Esophagus squamous epithelium (tissue), 4 donors: ENCODE measurements around the gene DLGAP1.

Experiments
- CTCF ChIP-seq, 6 experiments: fragments of 450-650 bp in 4 of 6; fragments of 200-600 bp in 2 of 6; sonication (generic) in 2 of 6; IDR thresholded peaks; one replicate each; pipeline ENCODE4 v1.5.1; 2016 to 2019; ENCODE audit warnings: antibody characterized with exemption in 6 of 6, mild to moderate bottlenecking in 4 of 6, moderate library complexity in 4 of 6
- POLR2A ChIP-seq, 4 donors: fragments of 450-650 bp; IDR thresholded peaks; one replicate each; pipeline ENCODE4 v1.6.1; 2017; ENCODE audit warnings: antibody characterized with exemption in 4 of 4, mild to moderate bottlenecking in 4 of 4, moderate library complexity in 3 of 4

GRCh38 chr18:3452750-3453539 lies 1002.2 kb downstream of the DLGAP1 start:
- TF ChIP-seq CTCF (IDR thresholded peaks at IDR 0.05) (no peak), POLR2A (IDR thresholded peaks at IDR 0.05) (no peak)
